ENCODE data around the gene MROH2A.

The MROH2A gene

DNA sequence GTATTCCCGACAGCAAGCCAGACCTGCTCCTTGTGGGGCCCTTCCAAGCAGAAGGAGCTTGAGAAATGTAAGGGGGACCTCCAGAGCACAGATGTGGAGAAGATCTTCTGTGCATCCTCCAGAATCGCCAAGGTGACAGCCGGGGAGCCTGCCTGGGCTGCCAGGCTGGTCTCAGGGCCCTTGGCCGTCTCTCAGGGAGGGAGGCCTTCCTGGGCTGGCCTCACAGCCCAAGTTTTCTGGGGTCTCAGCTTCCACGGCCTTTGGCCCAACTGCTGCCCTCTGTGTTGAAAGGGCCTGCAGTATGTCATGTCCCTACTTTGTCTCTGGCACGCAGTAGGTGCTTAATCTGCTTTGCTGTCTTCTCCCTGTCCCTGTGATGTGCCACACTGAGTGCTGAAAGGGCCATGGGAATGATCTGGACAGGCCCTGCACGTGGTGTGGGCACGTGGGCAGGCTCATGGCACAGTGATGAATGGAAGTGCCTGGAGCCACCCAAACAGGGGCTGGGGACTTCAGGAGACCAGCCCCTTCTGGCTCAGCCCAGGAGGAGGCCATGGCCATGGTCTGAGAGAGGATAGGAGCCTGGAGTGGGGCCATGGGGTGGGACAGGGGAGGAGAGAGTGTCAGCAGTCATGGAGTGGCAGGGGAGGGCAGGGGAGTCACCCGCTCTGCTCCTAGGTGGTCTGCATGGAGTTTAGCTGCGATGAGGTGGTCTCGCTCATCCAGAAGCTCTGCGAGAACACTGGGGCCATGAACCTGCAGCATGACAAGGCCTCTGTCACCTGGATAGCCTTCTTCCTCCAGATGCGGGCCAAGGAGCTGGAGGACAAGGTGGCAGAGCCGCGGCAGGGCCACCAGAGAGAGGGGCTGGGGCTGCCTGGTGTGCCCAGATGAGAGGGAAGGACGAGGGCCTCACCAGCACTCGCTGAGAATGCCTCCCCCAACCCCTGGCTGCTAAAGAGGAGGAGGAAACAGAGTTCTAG, 40.8 kb downstream of the MROH2A start:
- no peak for DNase-seq (ENCODE audit: low read depth)

GRCh38 chr2:233819884-233820773, 42.0 kb downstream of the MROH2A start:
- DNase-seq (ENCODE audit: low read depth), result no peak

DNA sequence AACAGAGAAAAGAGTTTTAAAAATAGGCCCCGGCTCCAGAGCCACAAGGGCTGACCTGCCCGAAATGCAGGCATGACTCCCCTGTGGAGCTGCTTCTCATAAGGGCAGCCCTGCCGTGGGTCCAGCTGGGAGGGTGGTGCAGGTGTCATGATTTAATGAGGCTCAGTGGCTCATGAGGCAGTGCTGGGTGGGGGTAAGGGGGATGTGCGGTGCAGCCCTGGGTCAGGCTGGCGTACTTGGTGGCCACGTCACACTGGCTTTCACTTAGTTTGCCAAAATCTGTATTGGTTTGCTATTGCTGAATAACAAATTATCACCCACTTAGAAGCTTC, 42.6 kb downstream of the MROH2A start:
- DNase-seq (ENCODE audit: low read depth), result no peak

DNA sequence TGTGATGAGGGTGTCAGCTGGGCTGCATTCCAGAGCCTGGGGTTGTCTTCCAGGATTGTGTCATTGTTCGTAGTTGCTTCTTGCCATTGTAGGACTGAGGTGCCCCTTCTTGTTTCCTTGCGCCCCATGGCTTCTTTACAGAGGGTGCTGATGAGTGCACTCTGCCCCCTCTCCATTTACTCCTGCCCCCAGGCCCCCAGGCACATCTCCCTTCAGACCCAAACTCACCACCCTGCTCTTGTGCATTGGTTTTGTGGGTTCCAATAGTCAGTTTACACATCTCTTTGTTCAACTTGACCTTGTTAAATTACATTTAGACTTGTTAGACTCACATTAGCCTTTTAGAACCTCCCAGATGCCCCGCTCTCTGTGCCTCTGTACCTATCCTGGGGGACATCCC, 43.1 kb downstream of the MROH2A start:
- DNase-seq (ENCODE audit: low read depth), result no peak

GRCh38 chr2:233821709-233822100, 43.6 kb downstream of the MROH2A start:
- no peak for DNase-seq (ENCODE audit: low read depth)

DNA sequence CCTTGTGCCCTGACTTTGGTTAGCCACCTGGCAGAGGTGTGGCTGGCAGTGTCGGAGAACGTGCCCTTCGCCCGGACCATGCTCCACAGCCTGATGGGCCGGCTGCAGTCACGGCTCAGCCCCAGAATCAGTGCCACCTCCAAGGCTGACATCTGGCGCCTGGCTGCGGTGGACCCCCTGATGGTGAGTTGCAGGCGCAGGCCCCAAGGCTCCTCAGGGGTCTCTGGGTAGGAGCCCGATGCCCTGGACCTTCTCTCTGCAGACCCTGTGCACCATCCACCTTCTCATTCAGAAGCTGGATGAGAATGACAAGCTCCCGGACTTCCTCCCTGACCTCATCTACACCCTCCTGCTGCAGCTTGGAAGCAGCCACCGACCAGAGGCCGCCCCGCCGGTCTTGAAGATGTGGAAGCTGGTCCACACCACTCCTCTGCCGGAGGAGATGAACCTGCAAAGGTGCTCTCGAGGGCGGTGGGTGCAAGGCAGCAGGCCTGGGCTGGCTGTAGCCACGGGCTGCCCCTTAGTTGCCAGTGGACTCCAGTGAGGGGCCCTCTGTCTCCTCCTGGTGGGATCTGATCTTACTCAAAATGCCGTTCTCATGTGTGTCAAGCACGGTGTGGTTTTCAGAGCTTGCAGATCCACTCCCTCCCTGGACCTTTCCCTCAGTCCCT, 44.1 kb downstream of the MROH2A start:
- DNase-seq (ENCODE audit: low read depth), result no peak

GRCh38 chr2:233822781-233823730, 44.9 kb downstream of the MROH2A start:
- DNase-seq (ENCODE audit: low read depth), result no peak

GRCh38 chr2:233823731-233824121, 45.6 kb downstream of the MROH2A start:
- no peak for DNase-seq (ENCODE audit: low read depth)

DNA sequence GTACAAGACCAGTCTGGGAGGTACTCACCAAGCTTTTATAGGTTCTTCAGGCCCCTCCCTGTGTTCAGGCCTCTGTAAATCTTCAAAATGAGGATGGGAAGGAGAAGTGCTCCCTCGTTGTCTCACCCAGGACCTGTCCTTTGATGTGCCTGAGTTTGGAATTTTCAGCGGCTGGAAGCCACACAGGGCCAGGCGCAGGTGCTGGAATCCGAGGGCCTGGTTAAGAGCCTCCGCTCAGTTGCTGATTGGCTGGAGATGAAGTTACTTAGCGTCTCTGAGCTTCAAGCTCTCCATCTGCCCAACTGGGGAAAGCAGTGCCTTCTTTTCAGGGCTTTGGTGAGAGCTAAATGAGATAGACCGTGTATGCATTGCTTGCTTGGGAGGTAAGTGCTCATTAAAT, 46.2 kb downstream of the MROH2A start:
- DNase-seq (ENCODE audit: low read depth), result no peak

DNA sequence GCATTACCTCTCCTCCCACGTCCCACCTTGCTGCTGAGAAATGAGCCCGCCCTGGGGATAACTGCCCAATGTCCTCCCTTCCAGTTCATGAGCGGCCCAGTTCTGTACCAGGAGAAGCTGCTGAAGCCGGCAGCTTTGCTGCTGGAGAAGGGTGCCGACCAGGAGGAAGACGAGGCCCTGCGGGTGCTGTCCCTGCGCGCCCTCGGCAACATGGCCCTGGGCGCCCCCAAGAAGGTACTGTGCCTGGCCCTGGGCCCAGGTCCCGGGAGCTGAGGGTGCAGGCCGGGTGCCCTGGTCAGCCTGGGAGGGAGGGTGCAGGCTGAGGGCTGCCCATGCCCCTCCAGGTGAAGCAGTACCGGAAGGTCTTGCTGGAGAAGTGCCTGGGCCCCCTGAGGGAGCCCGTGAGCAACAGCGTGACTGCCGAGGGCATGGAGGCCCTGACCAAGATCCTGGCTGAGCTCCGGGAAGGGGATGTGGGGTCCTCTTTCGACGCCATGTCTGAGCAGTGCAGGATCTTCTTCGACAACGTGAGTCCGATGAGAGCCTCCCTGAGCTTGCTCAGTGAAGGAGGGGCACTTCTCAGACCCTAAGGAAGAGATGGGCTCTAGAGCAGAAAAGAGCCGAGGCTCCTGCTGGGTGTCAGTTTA, 50.5 kb downstream of the MROH2A start:
- no peak for DNase-seq (ENCODE audit: low read depth)

GRCh38 chr2:233829193-233830110, 51.3 kb downstream of the MROH2A start:
- DNase-seq (ENCODE audit: low read depth), result no peak

DNA sequence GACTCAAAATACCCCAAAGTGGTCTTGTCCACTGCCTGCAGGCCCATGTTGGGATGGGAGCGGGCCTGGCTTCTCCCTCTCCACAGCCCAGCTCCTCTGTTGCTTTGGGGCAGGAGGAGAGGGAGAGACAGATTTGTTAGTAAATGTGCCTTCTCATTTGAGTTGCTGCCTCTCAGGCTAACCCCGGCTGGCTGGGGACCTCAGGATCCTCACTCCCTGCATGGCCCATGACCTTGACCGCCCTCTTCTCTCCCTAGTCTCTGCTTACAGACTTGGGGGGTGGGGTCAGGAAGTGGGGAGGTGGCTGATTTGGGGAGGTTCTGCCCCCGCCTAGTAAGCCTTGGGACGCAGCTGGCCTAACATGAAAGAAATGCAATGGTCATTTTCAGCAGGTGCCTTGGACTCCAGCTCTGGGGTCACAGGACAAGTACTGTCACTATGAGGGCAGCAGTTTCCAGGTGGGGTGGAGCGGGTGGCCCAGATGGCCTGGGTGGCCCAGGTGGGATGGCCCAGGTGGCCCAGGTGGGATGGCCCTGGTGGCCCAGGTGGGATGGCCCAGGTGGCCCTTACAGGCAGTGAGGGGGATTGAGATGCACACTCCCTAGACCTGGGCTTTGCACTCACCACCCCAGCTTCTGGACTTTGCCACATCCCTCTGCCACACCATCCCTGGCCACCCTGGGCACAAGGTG, 52.1 kb downstream of the MROH2A start:
- DNase-seq (ENCODE audit: low read depth), result no peak

GRCh38 chr2:233831011-233831721, 53.0 kb downstream of the MROH2A start:
- DNase-seq (ENCODE audit: low read depth), result no peak

GRCh38 chr2:233831861-233832260, 53.7 kb downstream of the MROH2A start:
- DNase-seq (ENCODE audit: low read depth), result no peak

- DNase-seq (ENCODE audit: low read depth), result no peak
Observed at GRCh38 chr2:233832414-233832813, 54.3 kb downstream of the MROH2A start.

- DNase-seq (ENCODE audit: low read depth), result no peak
Observed at GRCh38 chr2:233832869-233833311, 54.8 kb downstream of the MROH2A start.

- DNase-seq (ENCODE audit: low read depth), result no peak
Observed at GRCh38 chr2:233833345-233833744, 55.2 kb downstream of the MROH2A start.
